ENCODE results near the gene TSR3. TPM values are rescaled to one million over a fixed set of nuclear protein-coding genes. Genes with fewer than 3 reads are reported as not detected.
A peak's percentile ranks its signal among the peaks of the same experiment; 100 is the strongest.

The TSR3 gene
- total RNA-seq, 1 experiment from 2014 or later = 117 TPM

GRCh38 chr16:1342526-1343427 is 8.9 kb downstream of the TSR3 start:
- POLR2A ChIA-PET (ENCODE audit: unreplicated experiment) = interaction anchor here (0.5 to 0.8 kb wide), 5 partner anchors 13 to 635 kb away, joined by 9 to 20 read pairs (median 12); partner anchors contain the start of genes CHTF18 and RPUSD1
- H3K27ac ChIP-seq (ENCODE audit: low read length) = no peak overlapping the region
- H3K27me3 ChIP-seq (ENCODE audit: low read length) = no peaks in the 10 kb centered on the region
- CTCF ChIA-PET = interaction anchor here (0.6 to 1.0 kb wide), 6 partner anchors 9 to 1677 kb away, joined by 3 to 8 read pairs (median 4); partner anchors contain the start of genes BAIAP3, CCDC154 and TNFRSF12A
- peak overlapping the region; percentile 40; the same call in 1 of the 2 replicates for H3K9ac ChIP-seq (ENCODE audit: low read length)
- peak overlapping the region; percentile 87 for H3K4me3 ChIP-seq (ENCODE audit: low read length)
- H3K4me1 ChIP-seq (ENCODE audit: insufficient read depth, low read length) = no peaks in the 10 kb centered on the region; the same call in 1 of the 2 replicates
- H3K79me2 ChIP-seq (ENCODE audit: low read length) = no peaks in the 10 kb centered on the region
- H4K20me1 ChIP-seq (ENCODE audit: low read length) = no peaks in the 10 kb centered on the region
- ATAC-seq (peak; percentile 97), DNase-seq (peak; percentile 94)
- no TSS peak for BruUV-seq (replicated peaks)
- no peaks in the 10 kb centered on the region for H3K9me3 ChIP-seq (ENCODE audit: low read length)
- H3K36me3 ChIP-seq (ENCODE audit: low read depth, low read length) = no peaks in the 10 kb centered on the region
- H3K4me2 ChIP-seq (ENCODE audit: low read length) = peak overlapping the region; percentile 100
- no peaks in the 10 kb centered on the region for H3F3A ChIP-seq (ENCODE audit: low read length, unreplicated experiment)
- intact Hi-C loops (cut with micrococcal nuclease) = no loop called here
- H2AFZ ChIP-seq (ENCODE audit: low read length) = peak overlapping the region; percentile 76
- TF ChIP-seq CTCF (conservative IDR thresholded peaks at IDR 0.05; ENCODE audit: low read depth, low read length) (no peak), EZH2phosphoT487 (IDR thresholded peaks at IDR 0.05; ENCODE audit: borderline replicate concordance, low read length) (no peak), EZH2 (IDR thresholded peaks at IDR 0.05; ENCODE audit: low read length, unreplicated experiment) (no peak)
- H3K9me2 ChIP-seq (replicated peaks; ENCODE audit: low read length) = no peaks in the 10 kb centered on the region

- Histone ChIP-seq H3K79me2 (ENCODE audit: low read length) (no peaks in the 10 kb centered on the region), H3K27me3 (ENCODE audit: low read length) (no peaks in the 10 kb centered on the region), H3K9ac (ENCODE audit: low read length) (no peak overlapping the region), H3K9me2 (replicated peaks; ENCODE audit: low read length) (no peaks in the 10 kb centered on the region), H3F3A (ENCODE audit: low read length, unreplicated experiment) (no peaks in the 10 kb centered on the region), H2AFZ (ENCODE audit: low read length) (no peak overlapping the region), H4K20me1 (ENCODE audit: low read length) (no peaks in the 10 kb centered on the region), H3K4me2 (ENCODE audit: low read length) (peak overlapping the region; percentile 77; the same call in 1 of the 2 replicates), H3K27ac (ENCODE audit: low read length) (no peak overlapping the region), H3K36me3 (ENCODE audit: low read depth, low read length) (no peaks in the 10 kb centered on the region), H3K4me3 (ENCODE audit: low read length) (no peak overlapping the region), H3K9me3 (ENCODE audit: low read length) (no peaks in the 10 kb centered on the region), H3K4me1 (ENCODE audit: insufficient read depth, low read length) (no peaks in the 10 kb centered on the region; the same call in 1 of the 2 replicates)
- ATAC-seq (no peak), DNase-seq (no peak)
- BruUV-seq (replicated peaks) = no TSS peak
- CTCF ChIA-PET = interaction anchor here (0.7 kb wide), 1 partner anchor 1678 kb away, joined by 4 read pairs; the partner anchor contains the start of gene TNFRSF12A
- TF ChIP-seq EZH2 (IDR thresholded peaks at IDR 0.05; ENCODE audit: low read length, unreplicated experiment) (no peak), CTCF (conservative IDR thresholded peaks at IDR 0.05; ENCODE audit: low read depth, low read length) (no peak), EZH2phosphoT487 (IDR thresholded peaks at IDR 0.05; ENCODE audit: borderline replicate concordance, low read length) (no peak)
- intact Hi-C loops (cut with micrococcal nuclease) = no loop called here
- POLR2A ChIA-PET (ENCODE audit: unreplicated experiment) = no interaction called here
Observed at GRCh38 chr16:1341495-1342420, 9.9 kb downstream of the TSR3 start.
